ENCODE measurements around the gene AATF.

- TF ChIP-seq CTCF (IDR thresholded peaks at IDR 0.05), result no peak
- TF ChIP-seq EZH2 (IDR thresholded peaks at IDR 0.05), result no peak
- no peak for TF ChIP-seq EZH2phosphoT487 (IDR thresholded peaks at IDR 0.05)
These were observed 77.2 kb downstream of the AATF start for GRCh38 chr17:37025847-37026530.
